Activated naive CD8-positive, alpha-beta T cell (primary cell): Measurements from ENCODE around the gene EBF4.
"Not testable (repeated sequence)": the region's sequence is repeated elsewhere in the genome, so short reads cannot be mapped to it uniquely, and the experiment has no call there.

Source experiments
- H3K27ac Mint-ChIP-seq: one replicate; pipeline ENCODE4 v1.8.0; 2021; ENCODE audit warnings: mixed read lengths
- H3K27me3 Mint-ChIP-seq: one replicate; pipeline ENCODE4 v1.8.0; 2021; ENCODE audit warnings: mixed read lengths
- H3K36me3 Mint-ChIP-seq: one replicate; pipeline ENCODE4 v1.8.0; 2021; ENCODE audit warnings: mixed read lengths
- H3K4me1 Mint-ChIP-seq: one replicate; pipeline ENCODE4 v1.8.0; 2021; ENCODE audit warnings: low read depth, mixed read lengths
- H3K4me3 Mint-ChIP-seq: one replicate; pipeline ENCODE4 v1.8.0; 2021; ENCODE audit warnings: mild to moderate bottlenecking, mixed read lengths
- H3K9me3 Mint-ChIP-seq: one replicate; pipeline ENCODE4 v1.8.0; 2021; ENCODE audit warnings: low read depth, mixed read lengths

EBF4 gene

DNA sequence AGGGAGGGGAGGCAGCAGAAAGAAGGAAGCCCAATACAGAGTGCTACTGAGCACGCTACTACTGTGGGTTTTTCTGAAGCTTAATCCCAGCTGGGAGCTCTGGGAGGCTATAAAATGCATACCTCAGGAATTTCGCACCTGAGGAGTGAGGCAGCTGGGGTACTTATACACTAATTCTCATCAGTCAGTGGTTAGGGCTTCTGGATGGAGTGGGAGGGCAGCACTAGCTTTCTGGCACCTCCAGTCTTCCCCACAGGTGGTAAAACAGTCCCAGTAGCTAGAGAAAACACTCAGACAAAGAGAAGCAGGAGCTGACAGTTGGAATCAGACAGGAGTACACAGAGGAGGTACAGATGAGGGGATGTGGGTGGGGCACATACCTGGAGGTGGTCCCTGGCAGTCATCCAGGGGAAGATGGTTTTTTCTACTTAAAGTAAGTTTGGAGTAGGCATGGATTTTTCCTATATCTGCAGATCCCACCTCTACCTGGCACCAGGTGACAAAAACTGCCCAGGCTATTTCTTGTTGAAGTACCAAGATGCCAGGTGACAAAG lies 70.1 kb downstream of the EBF4 start:
- H3K27ac Mint-ChIP-seq: no peak overlapping the region
- H3K9me3 Mint-ChIP-seq: no peaks in the 10 kb centered on the region
- peaks cover 7% of the 10 kb centered on the region for H3K27me3 Mint-ChIP-seq
- H3K4me1 Mint-ChIP-seq: no peaks in the 10 kb centered on the region
- no peak overlapping the region for H3K4me3 Mint-ChIP-seq
- H3K36me3 Mint-ChIP-seq: no peaks in the 10 kb centered on the region

DNA sequence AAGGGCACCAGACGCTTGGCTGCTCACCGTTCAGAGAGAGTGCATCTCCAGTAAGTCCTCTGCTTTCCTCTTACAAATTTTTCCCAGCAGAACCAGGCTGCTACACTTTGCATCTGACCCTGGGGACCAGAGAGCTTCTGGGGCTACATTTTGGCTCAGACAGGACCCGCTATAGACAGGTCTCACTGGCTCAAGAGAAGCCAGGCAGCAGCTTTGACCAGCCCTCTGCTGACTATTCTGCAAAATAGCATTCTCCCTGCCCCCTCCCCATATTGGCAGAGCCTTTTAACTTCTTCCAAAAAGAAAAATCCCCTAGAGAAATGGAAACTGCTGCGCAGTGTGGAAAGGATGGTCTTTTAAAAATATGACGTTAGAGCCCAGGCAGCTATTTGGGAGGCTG lies 70.6 kb downstream of the EBF4 start:
- no peaks in the 10 kb centered on the region for H3K4me1 Mint-ChIP-seq
- no peak overlapping the region for H3K27ac Mint-ChIP-seq
- H3K27me3 Mint-ChIP-seq: peaks cover 9% of the 10 kb centered on the region
- no peaks in the 10 kb centered on the region for H3K9me3 Mint-ChIP-seq
- H3K4me3 Mint-ChIP-seq: no peak overlapping the region
- H3K36me3 Mint-ChIP-seq: no peaks in the 10 kb centered on the region

GRCh38 chr20:2767768-2768631 lies 75.4 kb downstream of the EBF4 start:
- H3K9me3 Mint-ChIP-seq: no peaks in the 10 kb centered on the region
- peaks cover 2% of the 10 kb centered on the region for H3K4me1 Mint-ChIP-seq
- no peaks in the 10 kb centered on the region for H3K36me3 Mint-ChIP-seq
- H3K27ac Mint-ChIP-seq: no peak overlapping the region
- peaks cover 8% of the 10 kb centered on the region for H3K27me3 Mint-ChIP-seq
- no peak overlapping the region for H3K4me3 Mint-ChIP-seq

- Mint-ChIP-seq H3K27ac (no peak overlapping the region), H3K36me3 (no peaks in the 10 kb centered on the region), H3K27me3 (peaks cover 8% of the 10 kb centered on the region), H3K4me3 (no peak overlapping the region), H3K9me3 (no peaks in the 10 kb centered on the region), H3K4me1 (peaks cover 2% of the 10 kb centered on the region)
Measured at GRCh38 chr20:2768632-2769015, 76.0 kb downstream of the EBF4 start.

DNA sequence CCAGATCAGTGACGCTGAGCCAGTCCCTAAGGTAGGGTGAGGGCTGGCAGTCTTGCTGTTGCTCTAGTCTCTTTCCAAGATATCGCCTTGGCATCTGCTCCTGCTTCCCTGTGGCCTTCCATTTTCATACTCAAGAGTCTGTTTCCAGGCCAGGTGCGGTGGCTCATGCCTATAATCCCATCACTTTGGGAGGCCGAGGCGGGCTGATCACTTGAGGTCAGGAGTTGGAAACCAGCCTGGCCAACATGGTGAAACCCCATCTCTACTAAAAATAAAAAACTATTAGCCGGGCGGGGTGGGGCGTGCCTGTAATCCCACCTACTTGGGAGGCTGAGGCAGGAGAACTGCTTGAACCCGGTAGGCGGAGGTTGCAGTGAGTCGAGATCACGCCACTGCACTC lies 77.5 kb downstream of the EBF4 start:
- not testable (repeated sequence) for H3K4me3 Mint-ChIP-seq, H3K9me3 Mint-ChIP-seq, H3K36me3 Mint-ChIP-seq, H3K27ac Mint-ChIP-seq, H3K4me1 Mint-ChIP-seq, H3K27me3 Mint-ChIP-seq

DNA sequence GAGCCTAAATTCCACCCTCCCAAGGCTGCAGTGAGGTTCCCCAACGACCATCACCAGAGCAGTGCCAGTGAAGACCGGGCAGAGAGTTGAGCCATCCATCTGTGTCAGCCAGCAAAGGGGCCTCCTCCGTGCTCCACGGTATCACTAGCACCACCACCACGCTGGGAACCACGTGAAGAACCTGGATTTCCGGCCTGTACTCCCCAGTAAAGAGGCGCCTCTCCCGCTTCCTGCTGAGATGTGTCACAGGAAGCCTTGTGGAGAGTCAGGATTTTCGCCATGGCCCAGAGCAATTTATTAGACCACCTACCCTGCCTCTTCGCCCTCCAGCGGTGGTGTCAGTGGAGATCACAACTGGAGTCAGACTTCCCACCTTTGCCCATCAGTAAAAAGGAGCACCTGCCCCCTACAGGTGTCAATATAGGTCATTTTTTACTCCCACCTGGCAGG lies 79.1 kb downstream of the EBF4 start:
- Mint-ChIP-seq H3K36me3 (no peaks in the 10 kb centered on the region), H3K9me3 (no peaks in the 10 kb centered on the region), H3K27ac (no peak overlapping the region), H3K4me3 (no peak overlapping the region), H3K27me3 (peaks cover 8% of the 10 kb centered on the region), H3K4me1 (peaks cover 2% of the 10 kb centered on the region)

GRCh38 chr20:2773812-2774211 lies 81.2 kb downstream of the EBF4 start:
- Mint-ChIP-seq H3K27me3 (peaks cover 3% of the 10 kb centered on the region), H3K4me1 (peaks cover 2% of the 10 kb centered on the region), H3K9me3 (no peaks in the 10 kb centered on the region), H3K4me3 (no peak overlapping the region), H3K36me3 (no peaks in the 10 kb centered on the region), H3K27ac (no peak overlapping the region)

- no peaks in the 10 kb centered on the region for H3K36me3 Mint-ChIP-seq
- H3K9me3 Mint-ChIP-seq: no peaks in the 10 kb centered on the region
- H3K4me3 Mint-ChIP-seq: no peak overlapping the region
- no peak overlapping the region for H3K27ac Mint-ChIP-seq
- H3K27me3 Mint-ChIP-seq: peaks cover 5% of the 10 kb centered on the region
- peaks cover 2% of the 10 kb centered on the region for H3K4me1 Mint-ChIP-seq
Measured at GRCh38 chr20:2775139-2775538, 82.6 kb downstream of the EBF4 start.

DNA sequence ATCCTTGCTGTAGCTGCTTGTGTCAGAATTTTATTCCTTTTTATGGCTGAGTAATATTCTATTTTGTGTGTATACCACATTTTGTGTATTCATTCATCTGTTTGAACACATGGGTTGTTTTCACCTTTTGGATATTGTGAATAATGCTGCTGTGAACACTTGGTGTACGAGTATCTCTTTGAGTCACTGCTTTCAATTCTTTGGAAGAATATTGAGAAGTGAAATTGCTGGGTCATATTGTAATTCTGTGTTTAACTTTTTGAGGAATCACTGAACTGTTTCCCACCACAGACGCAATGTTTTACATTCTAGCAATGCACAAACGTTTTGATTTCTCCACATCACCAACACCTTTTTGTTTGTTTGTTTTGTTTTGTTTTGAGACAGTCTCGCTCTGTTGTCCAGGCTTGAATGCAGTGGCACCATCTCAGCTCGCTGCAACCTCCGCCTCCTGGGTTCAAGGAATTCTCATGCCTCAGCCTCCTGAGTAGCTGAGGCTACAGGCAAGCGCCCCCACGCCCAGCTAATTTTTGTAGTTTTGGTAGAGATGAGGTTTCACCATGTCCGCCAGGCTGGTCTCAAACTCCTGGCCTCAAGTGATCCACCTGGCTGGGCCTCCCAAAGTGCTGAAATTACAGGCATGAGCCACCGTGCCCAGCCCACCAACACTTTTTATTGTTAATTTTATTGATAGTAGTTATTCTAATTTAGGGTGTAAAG lies 86.2 kb downstream of the EBF4 start:
- Mint-ChIP-seq H3K36me3 (no peaks in the 10 kb centered on the region), H3K27me3 (peaks cover 17% of the 10 kb centered on the region), H3K4me3 (no peak overlapping the region), H3K9me3 (no peaks in the 10 kb centered on the region), H3K4me1 (no peaks in the 10 kb centered on the region), H3K27ac (no peak overlapping the region)

DNA sequence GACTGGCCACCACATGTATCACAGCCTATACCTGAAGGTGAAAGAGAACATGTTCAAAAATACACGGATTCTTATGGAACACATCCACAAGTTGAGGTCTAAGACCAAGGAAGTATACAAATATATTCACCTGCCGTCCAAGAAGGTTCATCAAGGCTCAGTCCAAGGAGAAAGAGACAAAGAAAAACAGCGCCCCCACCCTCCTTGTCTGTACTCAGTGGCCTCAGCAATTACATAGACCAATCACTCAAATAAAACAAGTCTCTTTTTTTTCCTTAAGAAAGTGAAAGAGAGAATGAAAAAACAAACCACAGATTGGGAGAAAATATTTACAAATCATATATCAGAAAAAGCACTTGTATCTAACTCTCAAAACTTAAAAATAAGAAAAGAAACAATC lies 88.4 kb downstream of the EBF4 start:
- Mint-ChIP-seq H3K4me3 (no peak overlapping the region), H3K27ac (no peak overlapping the region), H3K9me3 (no peaks in the 10 kb centered on the region), H3K27me3 (peaks cover 17% of the 10 kb centered on the region), H3K4me1 (no peaks in the 10 kb centered on the region), H3K36me3 (no peaks in the 10 kb centered on the region)

DNA sequence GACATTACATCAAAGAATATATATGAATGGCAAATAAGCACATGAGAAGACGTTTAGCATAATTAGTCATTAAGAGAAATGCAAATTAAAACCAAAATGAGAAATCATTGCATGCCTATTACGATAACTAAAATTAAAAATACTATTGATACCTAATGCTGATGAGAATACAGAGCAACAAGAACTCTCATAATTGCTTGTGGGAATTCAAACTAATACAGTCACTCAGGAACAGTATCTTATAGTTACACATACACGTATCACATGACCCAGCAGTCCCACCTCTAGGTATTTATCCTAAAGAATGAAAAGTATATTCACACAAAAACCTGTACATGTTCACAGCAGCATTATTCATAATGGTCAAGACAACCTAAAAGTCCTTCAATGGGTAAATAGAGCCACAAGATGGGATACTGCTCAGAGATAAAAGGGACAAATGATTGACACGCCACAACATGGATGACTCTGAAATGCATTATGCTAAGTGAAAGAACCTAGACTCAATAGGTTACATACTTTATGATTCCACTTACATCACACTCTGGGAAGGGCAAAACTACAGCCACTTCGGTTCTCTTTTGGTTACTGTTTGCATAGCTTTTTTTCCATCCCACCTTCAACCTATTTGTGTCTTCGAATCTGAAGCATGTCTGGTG lies 91.5 kb downstream of the EBF4 start:
- H3K27me3 Mint-ChIP-seq: peaks cover 14% of the 10 kb centered on the region
- H3K4me3 Mint-ChIP-seq: no peak overlapping the region
- H3K9me3 Mint-ChIP-seq: no peaks in the 10 kb centered on the region
- H3K4me1 Mint-ChIP-seq: no peaks in the 10 kb centered on the region
- no peaks in the 10 kb centered on the region for H3K36me3 Mint-ChIP-seq
- H3K27ac Mint-ChIP-seq: no peak overlapping the region

- Mint-ChIP-seq H3K27ac (no peak overlapping the region), H3K9me3 (no peaks in the 10 kb centered on the region), H3K27me3 (peaks cover 17% of the 10 kb centered on the region), H3K4me3 (no peak overlapping the region), H3K4me1 (peaks cover 2% of the 10 kb centered on the region), H3K36me3 (peaks cover 2% of the 10 kb centered on the region)
Measured at GRCh38 chr20:2793471-2793870, 100.9 kb downstream of the EBF4 start.

DNA sequence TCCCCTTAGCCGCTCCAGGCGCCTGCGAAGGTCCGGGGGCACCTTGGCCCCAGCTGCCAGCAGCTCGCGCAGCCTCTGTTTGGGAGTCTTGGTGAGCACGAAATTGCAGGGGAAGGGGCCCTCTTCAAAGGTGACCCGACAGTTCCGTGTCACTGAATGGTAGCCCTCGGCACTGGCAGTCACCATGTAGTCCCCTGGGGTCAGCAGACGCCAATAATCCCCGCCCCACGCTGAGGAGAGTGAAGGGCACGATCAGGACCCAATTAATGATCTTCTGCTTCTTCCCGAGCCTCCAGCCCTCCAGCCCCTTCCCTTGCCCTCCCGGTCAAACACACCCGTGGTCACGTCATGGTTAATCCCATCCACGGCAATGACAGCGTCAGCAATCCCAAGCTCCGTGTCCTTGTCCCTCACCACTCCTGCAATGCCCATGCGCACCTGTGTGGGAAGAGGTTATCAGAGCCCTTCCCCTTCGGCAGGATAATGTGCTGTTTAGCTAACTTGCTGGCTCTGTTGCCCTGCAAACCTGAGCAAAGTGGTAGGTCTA lies 101.7 kb downstream of the EBF4 start:
- Mint-ChIP-seq H3K27me3 (peaks cover 23% of the 10 kb centered on the region), H3K4me1 (peaks cover 6% of the 10 kb centered on the region), H3K27ac (no peak overlapping the region), H3K4me3 (no peak overlapping the region), H3K36me3 (peaks cover 2% of the 10 kb centered on the region), H3K9me3 (no peaks in the 10 kb centered on the region)

DNA sequence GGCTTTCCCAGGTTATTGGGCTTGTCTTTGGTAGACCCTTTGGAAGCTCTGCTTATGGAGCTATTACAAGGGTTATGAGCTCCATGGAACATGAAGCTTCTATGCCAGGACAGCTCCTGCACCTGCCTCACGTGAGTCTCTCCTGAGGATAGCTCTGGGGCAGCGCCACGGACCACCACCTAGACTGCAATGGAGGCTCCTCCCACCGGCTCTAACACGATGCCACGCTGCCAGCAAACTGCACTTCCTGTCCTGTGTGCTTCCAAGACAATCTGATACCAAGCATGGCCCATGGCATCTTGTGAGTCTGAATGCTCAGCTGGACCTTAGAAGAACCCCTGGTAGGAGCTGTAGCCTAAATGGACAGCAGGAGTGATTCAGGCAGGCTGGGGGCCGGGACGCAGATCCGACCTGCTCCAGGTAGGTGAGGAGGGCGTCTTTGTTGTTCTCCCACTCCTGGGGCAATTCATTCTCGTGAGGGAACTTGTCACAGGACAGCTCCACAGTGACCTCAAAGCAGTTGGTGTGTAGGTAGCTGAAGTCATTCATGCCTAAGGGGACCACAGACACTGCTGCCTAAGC lies 102.4 kb downstream of the EBF4 start:
- Mint-ChIP-seq H3K4me1 (peaks cover 13% of the 10 kb centered on the region), H3K27me3 (peaks cover 26% of the 10 kb centered on the region), H3K27ac (no peak overlapping the region), H3K4me3 (no peak overlapping the region), H3K9me3 (no peaks in the 10 kb centered on the region), H3K36me3 (peaks cover 5% of the 10 kb centered on the region)
